ENCODE results near the gene BPTF.
A peak's percentile ranks its signal among the peaks of the same experiment; 100 is the strongest.
"Not testable (repeated sequence)": the region's sequence is repeated elsewhere in the genome, so short reads cannot be mapped to it uniquely, and the experiment has no call there.

The BPTF gene

DNA sequence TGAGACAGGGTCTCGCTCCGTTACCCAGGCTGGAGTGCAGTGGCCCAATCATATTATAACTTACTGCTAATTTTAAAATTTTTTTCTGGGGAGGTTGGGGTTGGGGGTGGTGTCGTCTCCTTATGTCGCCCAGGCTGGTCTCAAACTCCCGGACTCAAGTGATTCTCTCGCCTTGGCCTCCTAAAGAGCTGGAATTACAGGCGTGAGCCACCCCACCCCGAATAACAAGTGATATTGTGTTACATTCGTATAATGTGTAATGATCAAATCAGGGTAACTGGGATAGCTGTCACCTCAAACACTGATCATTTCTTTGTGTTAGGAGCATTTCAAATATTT, 194.0 kb downstream of the BPTF start:
- TF ChIP-seq, protein P1, sequence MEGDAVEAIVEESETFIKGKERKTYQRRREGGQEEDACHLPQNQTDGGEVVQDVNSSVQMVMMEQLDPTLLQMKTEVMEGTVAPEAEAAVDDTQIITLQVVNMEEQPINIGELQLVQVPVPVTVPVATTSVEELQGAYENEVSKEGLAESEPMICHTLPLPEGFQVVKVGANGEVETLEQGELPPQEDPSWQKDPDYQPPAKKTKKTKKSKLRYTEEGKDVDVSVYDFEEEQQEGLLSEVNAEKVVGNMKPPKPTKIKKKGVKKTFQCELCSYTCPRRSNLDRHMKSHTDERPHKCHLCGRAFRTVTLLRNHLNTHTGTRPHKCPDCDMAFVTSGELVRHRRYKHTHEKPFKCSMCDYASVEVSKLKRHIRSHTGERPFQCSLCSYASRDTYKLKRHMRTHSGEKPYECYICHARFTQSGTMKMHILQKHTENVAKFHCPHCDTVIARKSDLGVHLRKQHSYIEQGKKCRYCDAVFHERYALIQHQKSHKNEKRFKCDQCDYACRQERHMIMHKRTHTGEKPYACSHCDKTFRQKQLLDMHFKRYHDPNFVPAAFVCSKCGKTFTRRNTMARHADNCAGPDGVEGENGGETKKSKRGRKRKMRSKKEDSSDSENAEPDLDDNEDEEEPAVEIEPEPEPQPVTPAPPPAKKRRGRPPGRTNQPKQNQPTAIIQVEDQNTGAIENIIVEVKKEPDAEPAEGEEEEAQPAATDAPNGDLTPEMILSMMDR (conservative IDR thresholded peaks at IDR 0.05), result no peak
- TF ChIP-seq ZFX (IDR thresholded peaks at IDR 0.05), result no peak
- H3K27ac ChIP-seq, result no peak overlapping the region

DNA sequence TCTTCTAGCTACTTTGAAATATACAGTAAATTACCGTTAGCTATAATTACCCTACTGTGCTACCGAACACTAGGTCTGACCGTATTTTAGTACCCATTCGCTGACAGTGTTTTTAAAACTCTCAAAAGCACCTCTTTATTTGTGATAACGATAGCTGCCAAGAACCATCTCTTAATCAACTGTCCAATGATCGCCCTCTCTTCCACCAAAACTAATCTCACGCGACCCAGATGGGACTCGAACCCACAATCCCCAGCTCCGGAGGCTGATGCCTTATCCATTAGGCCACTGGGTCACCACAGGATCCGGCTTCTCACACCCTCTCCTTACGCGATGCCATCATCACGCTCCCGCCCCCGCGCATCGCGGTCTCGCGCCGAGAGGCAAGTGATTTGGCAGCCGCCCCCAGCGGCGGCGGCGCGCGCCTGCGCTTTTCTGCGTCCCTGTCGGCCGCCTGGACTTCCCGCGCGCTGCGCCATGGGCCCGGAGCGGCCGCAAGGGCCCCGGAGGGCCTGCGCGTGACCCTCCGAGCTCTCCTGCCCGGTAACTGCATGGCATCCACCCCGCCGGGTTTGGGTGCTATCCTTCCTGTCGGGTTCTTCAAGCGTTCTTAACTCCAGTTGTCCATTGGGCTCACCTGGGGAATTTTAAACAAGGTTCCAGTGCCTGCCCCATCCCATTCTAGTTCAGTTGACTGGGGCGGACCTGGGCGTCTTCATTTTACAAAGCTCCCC, 194.5 kb downstream of the BPTF start:
- peak; percentile 80 for TF ChIP-seq ZFX (IDR thresholded peaks at IDR 0.05)
- TF ChIP-seq, protein P1 (conservative IDR thresholded peaks at IDR 0.05), result peak; percentile 36
- peak overlapping the region; percentile 95 for H3K27ac ChIP-seq

DNA sequence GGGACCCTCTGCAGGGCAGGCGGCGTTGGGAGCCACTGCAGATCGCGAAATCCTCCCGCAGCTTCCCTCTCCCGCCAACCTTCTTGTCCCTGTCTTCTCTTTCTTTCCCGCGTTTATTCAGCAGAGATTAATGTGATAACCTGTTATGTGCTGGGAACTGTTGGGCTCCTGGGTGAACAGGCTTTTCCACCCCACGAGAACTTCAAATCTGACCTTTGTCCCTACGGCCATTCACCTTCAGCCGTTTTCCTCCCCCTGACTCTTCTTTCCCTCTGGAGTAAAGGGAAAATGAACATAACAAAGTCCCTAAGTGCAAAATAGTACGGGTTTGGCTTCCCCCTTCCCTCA, 195.1 kb downstream of the BPTF start:
- 0 out of 2 replicates have a peak, but pooled peaks have one; percentile 28 for TF ChIP-seq ZFX (IDR thresholded peaks at IDR 0.05)
- TF ChIP-seq, protein P1 (conservative IDR thresholded peaks at IDR 0.05), result no peak
- peak overlapping the region; percentile 95 for H3K27ac ChIP-seq

DNA sequence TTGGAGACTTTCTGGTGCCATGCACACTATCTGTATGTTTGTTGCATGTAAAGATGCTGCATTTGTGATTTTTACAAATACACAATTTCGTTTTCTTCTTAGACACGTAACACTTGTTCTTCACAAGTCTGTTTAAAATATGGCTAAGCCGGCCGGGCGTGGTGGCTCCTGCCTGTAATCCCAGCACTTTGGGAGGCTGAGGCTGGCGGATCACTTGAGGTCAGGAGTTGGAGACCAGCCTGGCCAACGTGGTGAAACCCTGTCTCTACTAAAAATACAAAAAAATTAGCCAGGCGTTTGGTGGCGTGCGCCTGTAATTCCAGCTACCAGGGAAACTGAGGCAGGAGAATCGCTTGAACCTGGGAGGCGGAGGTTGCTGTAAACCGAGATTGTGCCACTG, 195.5 kb downstream of the BPTF start:
- H3K27ac ChIP-seq, result peak overlapping the region; percentile 95

DNA sequence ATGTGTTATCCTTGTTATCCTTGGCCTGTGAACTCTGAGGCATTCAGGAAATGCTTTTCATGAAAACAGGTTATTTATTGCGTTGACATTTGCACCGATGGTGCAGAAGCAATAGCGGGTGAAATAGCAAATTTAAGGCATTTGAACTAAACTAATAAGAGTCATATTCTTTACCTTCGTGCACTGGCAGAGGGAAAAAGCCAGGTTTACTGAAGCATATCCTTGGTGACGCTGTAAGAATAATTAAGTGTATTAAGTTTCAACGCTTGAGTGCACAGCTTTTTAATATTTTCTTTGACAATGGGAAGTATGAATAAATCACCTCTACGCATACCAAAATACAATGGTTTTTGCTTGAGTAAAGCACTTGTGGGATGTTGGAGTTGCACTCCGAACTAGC, 196.7 kb downstream of the BPTF start:
- TF ChIP-seq, protein P1 (conservative IDR thresholded peaks at IDR 0.05), result no peak
- TF ChIP-seq ZFX (IDR thresholded peaks at IDR 0.05), result no peak
- H3K27ac ChIP-seq, result no peak overlapping the region

DNA sequence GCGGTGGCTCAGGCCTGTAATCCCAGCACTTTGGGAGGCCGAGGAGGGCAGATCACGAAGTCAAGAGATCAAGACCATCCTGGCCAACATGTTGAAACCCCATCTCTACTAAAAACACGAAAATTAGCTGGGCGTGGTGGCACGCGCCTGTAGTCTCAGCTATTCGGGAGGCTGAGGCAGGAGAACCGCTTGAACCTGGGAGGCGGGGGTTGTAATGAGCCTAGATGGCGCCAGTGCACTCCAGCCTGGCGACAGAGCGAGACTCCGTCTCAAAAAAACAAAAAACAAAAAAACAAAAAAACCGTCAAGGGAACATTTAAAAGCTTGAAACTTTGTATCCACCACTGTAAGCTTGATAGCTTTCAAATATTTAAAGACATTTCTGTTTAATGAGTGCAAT, 197.2 kb downstream of the BPTF start:
- not testable (repeated sequence) for H3K27ac ChIP-seq

DNA sequence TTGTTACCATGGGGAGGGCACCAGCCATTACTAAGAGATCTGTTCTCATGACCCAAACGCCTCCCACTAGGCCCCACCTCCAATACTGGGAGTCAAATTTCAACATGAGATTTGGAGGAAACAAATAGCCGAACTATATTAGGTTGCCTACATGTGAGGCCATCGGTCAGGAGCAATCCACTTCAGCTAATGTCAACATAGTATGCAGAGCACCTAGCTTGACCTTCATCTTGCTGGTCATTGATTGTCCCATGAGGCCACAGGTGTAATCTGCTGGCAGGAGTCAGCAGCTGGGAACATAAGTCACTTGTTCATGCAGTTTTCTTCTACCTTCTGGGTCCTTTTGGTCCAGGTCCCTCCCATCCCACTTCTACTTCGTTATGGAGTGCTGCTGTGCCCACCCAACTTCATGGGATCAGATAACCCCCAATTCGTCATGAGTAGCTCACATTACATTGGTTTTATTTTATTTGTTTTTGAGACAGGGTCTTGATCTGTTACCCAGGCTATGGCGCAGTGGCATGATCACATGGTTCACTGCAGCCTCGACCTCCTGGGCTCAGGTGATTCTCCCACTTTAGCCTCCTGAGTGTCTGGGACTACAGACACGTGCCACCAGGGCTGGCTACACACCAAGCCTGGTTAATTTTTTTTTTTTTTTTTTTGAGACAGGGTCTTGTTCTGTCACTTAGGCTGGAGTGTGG, 204.4 kb downstream of the BPTF start:
- no peak for TF ChIP-seq ZFX (IDR thresholded peaks at IDR 0.05)
- TF ChIP-seq, protein P1 (conservative IDR thresholded peaks at IDR 0.05), result no peak

More for the DNA sequence above, 204.4 kb downstream of the BPTF start:
- no peak overlapping the region; the same call in 1 of the 2 replicates for H3K27ac ChIP-seq

All from C4-2B (cell line).